Glomerular visceral epithelial cell (primary cell): ENCODE data around the gene SELPLG.
"Not testable (repeated sequence)": the region's sequence is repeated elsewhere in the genome, so short reads cannot be mapped to it uniquely, and the experiment has no call there.

Source experiments
- DNase-seq: peaks from one replicate; pipeline ENCODE4 v3.0.0-alpha.2; 2016; ENCODE audit errors: extremely low spot score

Gene SELPLG

GRCh38 chr12:108618953-108619274 lies 14.8 kb downstream of the SELPLG start:
- not testable (repeated sequence) for DNase-seq

GRCh38 chr12:108618079-108618952 lies 15.4 kb downstream of the SELPLG start:
- DNase-seq, result peak; percentile 88

DNA sequence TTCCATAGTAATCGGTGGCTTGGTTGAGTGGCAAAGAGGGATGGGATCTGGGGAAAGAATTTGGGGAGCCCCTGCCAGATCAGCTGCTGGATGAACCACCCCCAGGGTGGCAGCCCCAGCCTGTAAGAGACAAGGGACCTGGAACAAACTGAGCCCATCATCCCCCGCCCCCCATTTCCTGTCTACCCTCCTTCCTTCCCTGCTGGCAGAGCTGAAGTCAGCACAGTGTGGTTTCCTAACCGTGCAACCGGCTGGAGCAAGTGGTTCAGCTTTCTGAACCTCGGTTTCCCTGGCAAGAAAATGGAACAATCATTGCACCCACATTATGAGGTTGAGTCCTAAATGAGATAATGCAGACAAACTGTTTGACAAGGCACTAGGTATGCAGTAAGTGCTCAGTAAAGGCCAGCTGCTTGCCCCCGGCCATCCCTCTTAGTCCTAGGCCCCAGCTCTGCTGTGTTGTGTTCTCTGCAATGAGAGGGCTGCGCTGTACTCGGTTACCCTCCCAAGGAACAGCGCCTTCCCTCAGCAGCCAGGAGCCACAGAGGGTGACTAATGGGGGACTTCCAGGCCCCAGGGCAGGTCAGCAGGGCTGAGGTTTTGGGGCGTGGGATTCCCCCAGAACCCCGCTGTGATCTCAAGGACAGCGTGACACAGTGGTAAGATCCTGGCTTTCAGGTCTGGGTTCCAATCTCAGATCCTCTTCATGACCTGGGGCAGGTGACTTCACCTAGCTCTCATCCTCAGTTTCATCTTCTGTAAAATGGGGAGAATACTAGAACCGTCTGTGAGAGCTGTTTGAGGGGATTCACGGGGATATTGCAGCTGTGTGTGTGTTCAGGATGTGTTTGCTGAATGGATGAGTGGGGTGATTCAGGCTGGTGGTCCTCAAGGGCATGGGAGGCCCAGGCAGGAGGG lies 16.5 kb downstream of the SELPLG start:
- peak; percentile 62 for DNase-seq

GRCh38 chr12:108616359-108616758 lies 17.3 kb downstream of the SELPLG start:
- no peak for DNase-seq

GRCh38 chr12:108615918-108616317 lies 17.8 kb downstream of the SELPLG start:
- DNase-seq, result no peak

DNA sequence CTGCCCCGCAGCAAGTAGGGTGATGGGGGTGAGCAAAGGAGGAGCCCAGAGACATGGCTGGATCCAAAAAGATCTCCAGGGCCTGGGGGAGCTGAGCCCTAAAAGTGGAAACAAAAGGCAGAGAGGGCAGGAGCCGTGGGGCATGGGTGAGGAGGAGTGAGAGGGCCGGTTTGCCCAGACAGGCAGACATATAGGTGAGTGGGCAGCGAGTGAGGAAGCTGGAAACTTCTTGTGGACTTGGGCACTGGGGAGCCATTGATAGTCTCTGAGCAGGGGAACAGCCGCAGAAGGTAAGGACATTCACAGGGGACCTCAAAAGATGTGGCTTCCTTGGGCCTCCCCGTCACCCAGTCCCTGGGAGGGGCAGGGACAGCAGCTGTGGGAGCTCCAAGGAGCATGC lies 19.1 kb downstream of the SELPLG start:
- DNase-seq, result no peak

- DNase-seq, result no peak
Observed at GRCh38 chr12:108614041-108614440, 19.7 kb downstream of the SELPLG start.

DNA sequence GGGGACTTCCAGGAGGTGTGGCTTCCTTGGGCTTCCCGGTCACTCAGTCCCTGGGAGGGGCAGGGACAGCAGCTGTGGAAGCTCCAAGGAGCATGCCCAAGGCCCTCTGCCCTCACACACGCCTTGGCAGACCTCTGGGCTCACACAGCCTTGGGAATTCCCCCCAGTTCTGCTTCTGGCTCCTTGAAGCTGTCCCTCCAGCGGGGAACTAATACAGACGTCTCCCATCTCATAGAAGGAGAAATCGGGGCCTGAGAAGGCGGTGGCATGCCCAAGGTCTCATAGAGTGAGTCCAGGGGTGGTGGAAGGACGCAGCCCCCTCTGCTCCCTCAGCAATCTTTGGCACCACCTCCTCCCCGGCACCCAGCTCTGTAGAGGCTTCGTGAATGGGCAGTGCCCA lies 20.1 kb downstream of the SELPLG start:
- peak; percentile 75 for DNase-seq

DNA sequence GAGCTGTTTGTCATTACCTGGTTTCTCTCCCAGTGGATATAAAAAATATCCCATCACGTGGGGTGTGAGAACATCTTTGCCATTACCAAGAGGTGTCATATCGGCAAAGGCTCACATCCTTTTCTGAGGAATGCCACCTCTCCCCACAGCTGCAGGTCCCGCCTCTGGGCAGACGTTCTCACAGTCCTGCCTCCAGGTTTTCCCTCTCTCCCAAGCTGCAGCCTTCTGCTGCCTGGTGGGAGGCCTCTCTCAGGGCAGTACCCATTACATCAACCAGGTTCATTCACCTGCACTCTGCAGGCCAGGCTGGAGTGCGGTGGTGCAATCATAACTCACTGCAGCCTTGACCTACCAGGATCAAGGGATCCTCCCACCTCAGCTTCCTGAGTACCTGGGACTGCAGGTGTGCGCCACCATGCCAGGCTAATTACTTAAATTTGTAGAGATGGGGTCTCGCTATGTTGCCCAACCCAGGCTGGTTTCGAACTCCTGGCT lies 20.9 kb downstream of the SELPLG start:
- peak; percentile 69 for DNase-seq

DNA sequence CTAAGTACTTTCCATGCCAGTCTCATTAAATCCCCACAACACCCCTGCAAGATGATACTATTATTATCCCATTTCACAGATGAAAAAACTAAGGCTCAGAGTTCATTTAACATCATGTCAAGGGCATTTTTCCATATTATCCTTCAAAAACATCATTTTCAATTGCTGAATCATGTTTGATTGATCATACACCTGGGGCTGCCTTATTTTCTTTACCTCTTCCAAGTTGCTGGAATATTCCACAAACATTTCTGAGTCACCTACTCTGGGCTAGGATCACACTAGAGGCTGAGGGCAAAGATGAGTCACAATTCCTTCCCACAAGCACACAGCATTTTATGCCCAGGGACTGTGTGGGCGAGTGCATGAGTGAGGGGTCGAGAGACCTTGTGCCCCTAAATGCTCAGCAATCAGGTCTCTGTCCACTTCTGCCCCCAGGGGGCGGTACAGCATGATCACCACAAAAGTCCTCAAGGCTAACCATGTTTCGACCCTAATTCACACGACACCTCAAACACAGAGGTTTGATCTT lies 21.7 kb downstream of the SELPLG start:
- DNase-seq, result peak; percentile 87

- DNase-seq, result no peak
Observed at GRCh38 chr12:108610856-108611605, 22.7 kb downstream of the SELPLG start.

DNA sequence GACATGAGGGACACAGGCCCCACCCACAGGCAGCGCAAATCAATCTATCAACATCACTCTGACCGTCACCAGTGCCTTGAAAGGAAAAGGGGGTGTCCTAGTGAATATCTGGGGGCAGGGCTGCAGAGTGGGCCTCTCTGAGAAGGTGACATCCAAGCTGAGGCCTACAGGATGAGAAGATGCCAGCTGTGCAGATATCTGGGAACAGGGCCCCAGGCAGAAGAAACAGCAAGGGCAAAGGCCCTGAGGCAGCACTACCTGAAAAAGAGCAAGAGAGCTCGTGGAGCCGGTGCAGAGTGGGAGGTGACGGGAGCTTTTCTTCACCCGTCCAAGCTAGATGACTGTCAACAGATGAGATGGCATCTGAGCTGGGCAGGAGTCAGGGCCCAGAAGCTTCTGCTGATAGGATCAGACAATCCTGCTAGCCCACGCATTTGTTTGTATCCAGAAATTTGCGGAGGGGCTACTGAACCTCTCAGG lies 23.3 kb downstream of the SELPLG start:
- no peak for DNase-seq

GRCh38 chr12:108609537-108610335 lies 24.0 kb downstream of the SELPLG start:
- no peak for DNase-seq

DNA sequence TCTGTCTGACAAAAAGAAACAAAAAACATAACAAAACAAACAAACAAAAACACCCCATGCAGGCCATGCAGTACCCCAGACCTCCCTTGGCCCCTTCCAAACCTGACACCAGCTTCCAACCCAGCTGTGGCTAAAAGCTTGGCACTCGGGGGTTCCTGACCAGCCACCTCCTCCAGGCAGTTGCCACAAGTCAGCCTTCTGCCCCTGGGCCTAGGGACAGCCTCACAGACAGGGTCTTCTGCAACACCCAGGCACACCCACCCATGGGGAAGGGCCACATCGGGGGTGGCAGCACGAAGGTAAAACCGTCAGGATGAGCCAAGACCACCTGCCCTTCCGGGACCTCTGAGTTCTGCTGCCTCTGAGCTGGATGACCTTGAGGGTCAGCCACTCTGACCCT lies 25.1 kb downstream of the SELPLG start:
- DNase-seq, result no peak

DNA sequence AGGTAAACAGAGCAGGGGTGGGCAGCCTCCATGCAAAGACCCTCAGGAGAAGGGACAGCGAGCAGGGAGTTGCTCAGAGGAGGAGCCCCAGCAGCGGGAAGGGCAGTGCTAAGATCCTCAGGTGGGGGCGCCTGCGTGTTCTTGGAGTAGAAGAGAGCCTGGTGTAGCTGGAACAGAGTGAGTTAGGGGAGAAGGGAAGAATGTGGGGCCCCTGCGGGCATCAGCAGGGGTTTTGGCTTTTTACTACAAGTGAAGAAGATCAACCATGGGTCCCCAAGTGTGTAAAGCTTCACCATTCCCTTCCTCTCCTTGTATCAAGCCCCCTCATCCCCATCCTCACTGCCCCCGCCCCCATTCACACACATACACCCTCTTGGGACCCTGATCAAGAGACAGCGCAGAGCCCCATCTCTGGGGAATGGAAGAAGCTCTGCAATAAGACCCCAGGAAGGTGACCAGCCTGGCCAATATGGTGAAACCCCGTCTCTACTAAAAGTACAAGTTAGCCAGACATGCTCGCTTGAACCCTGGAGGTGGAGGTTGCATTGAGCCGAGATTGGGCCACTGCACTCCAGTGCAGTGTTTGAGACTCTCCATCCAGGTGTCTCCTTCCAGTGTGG lies 25.6 kb downstream of the SELPLG start:
- DNase-seq, result no peak

- DNase-seq, result no peak
Observed at GRCh38 chr12:108606492-108606891, 27.2 kb downstream of the SELPLG start.

DNA sequence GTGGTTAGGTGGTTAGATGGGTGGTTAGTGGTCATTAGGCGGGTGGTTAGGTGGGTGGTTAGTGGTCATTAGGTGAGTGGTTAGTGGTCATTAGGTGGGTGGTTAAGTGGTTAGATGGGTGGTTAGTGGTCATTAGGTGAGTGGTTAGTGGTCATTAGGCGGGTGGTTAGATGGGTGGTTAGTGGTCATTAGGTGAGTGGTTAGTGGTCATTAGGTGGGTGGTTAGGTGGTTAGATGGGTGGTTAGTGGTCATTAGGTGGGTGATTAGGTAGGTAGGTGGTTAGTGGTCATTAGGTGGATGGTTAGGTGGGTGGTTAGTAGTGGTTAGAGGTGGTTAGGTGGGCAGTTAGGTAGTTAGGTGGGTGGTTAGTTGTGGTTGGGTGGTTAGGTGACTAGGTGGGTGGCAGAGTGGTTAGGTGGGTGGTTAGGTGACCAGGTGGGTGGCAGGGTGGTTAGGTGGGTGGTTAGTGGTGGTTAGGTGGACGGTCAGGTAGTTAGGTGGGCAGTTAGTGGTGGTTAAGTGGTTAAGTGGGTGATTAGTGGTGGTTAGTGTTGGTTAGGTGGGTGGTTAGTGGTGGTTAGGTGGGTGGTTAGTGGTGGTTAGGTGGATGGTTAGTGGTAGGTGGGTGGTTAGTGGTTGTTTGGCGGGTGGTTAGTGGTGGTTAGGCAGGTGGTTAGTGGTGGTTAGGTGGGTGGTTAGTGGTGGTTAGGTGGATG lies 27.8 kb downstream of the SELPLG start:
- DNase-seq, result no peak

- peak; percentile 62 for DNase-seq
Observed at GRCh38 chr12:108605000-108605689, 28.5 kb downstream of the SELPLG start.
